ENCODE measurements around the gene GPR4. TPM values are rescaled to one million over a fixed set of nuclear protein-coding genes. Genes with fewer than 3 reads are reported as not detected.

Gene GPR4
- total and polyA plus RNA-seq, 2 of the 4 experiments (the other 2 are of a cell fraction): 0.02 TPM; not detected in 1

DNA sequence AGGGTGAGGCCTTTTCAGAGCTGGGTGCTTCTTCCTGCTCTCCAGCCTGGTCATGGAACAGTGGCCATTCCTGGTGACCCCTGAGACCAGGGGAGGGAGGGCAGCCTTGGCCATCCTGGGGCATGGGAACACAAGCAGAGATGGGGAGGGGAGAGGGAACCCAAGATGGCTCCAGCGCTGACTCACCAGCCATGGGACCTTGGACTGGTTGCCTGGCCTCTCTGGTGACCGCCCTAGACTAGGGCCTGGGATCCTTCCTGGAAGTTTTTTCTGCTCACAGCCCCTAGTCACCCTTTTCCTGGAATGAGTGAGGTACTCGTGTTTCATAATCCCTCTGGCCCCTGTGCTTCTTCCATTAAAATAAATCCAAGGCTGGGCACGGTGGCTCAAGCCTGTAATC is 14.1 kb downstream of the GPR4 start:
- Histone ChIP-seq H3K56ac (ENCODE audit: extremely low read depth, insufficient read depth, low read length) (no peak overlapping the region), H3K4ac (ENCODE audit: low read depth, low read length) (no peak overlapping the region), H2BK15ac (ENCODE audit: low read depth, low read length) (no peak overlapping the region), H2BK5ac (ENCODE audit: low read depth, low read length, poor library complexity, severe bottlenecking) (no peak overlapping the region), H3K79me1 (ENCODE audit: low read depth in 1 of 2, low read length in 2 of 2) (peaks cover 7 to 10% of the 10 kb centered on the region in 2 experiments; a peak in 2 of 4 replicates), H3K9ac (ENCODE audit: low read depth, low read length) (no peak overlapping the region), H3K4me2 (ENCODE audit: low read depth, low read length) (no peak overlapping the region), H2AFZ (replicated peaks; ENCODE audit: low read length, poor library complexity) (peak overlapping the region; percentile 70), H3K4me1 (ENCODE audit: control insufficient read depth, insufficient read depth, low read length) (0 out of 2 replicates have a peak, but pooled peaks cover 1% of the 10 kb centered on the region), H2AK9ac (replicated peaks; ENCODE audit: low read depth, low read length, poor library complexity) (peak overlapping the region; percentile 28), H4K20me1 (ENCODE audit: insufficient read depth, low read length) (no peaks in the 10 kb centered on the region), H3K4me3 (ENCODE audit: insufficient read depth, low read depth, low read length) (no peak overlapping the region), H3K9me1 (ENCODE audit: insufficient read depth, low read length) (no peaks in the 10 kb centered on the region), H3K18ac (ENCODE audit: low read depth, low read length) (no peak overlapping the region), H3K27ac (ENCODE audit: insufficient read depth, low read length) (no peak overlapping the region), H3K36me3 (ENCODE audit: control insufficient read depth, insufficient read depth, low read length) (no peaks in the 10 kb centered on the region), H4K91ac (ENCODE audit: insufficient read depth, low read depth, low read length) (no peak overlapping the region), H2AK5ac (ENCODE audit: low read depth, low read length) (no peak overlapping the region), H3K23ac (ENCODE audit: low read depth, low read length) (no peak overlapping the region), H4K5ac (ENCODE audit: low read depth, low read length) (no peak overlapping the region), H3K14ac (replicated peaks; ENCODE audit: low read depth, low read length) (no peak overlapping the region), H2BK120ac (ENCODE audit: low read depth, low read length) (no peak overlapping the region), H3K9me3 (ENCODE audit: control insufficient read depth, insufficient read depth, low read length) (no peaks in the 10 kb centered on the region), H2BK20ac (ENCODE audit: low read depth, low read length) (no peak overlapping the region), H3K27me3 (ENCODE audit: control insufficient read depth, insufficient read depth, low read length) (peaks cover 4% of the 10 kb centered on the region; the same call in 1 of the 2 replicates), H4K8ac (ENCODE audit: low read depth in 2 of 2, low read length in 2 of 2) (no peak overlapping the region)
- TF ChIP-seq POLR2A (IDR thresholded peaks at IDR 0.05; ENCODE audit: low read depth, low read length): no peak
- TF ChIP-seq RAD21 (IDR thresholded peaks at IDR 0.05; ENCODE audit: low read length): no peak
- TF ChIP-seq, protein P1, sequence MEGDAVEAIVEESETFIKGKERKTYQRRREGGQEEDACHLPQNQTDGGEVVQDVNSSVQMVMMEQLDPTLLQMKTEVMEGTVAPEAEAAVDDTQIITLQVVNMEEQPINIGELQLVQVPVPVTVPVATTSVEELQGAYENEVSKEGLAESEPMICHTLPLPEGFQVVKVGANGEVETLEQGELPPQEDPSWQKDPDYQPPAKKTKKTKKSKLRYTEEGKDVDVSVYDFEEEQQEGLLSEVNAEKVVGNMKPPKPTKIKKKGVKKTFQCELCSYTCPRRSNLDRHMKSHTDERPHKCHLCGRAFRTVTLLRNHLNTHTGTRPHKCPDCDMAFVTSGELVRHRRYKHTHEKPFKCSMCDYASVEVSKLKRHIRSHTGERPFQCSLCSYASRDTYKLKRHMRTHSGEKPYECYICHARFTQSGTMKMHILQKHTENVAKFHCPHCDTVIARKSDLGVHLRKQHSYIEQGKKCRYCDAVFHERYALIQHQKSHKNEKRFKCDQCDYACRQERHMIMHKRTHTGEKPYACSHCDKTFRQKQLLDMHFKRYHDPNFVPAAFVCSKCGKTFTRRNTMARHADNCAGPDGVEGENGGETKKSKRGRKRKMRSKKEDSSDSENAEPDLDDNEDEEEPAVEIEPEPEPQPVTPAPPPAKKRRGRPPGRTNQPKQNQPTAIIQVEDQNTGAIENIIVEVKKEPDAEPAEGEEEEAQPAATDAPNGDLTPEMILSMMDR (conservative IDR thresholded peaks at IDR 0.05; ENCODE audit: low read depth, low read length): no peak
- TF ChIP-seq MAZ (IDR thresholded peaks at IDR 0.05; ENCODE audit: borderline replicate concordance, low read depth, low read length): no peak
- TF ChIP-seq MXI1 (IDR thresholded peaks at IDR 0.05; ENCODE audit: borderline replicate concordance, low read depth, low read length): no peak
- CTCF ChIA-PET: no interaction called here
- no TSS peak for BruUV-seq (replicated peaks)
- no peak for DNase-seq
- POLR2A ChIA-PET (ENCODE audit: unreplicated experiment): no interaction called here
- no CpG with 5 or more reads among the region's 4 CpGs for WGBS, 2 experiments (ENCODE audit: extremely low coverage in 2 of 2, insufficient read length in 1 of 2)
- in situ Hi-C loops (cut with MboI; ENCODE audit: low sequenced_read_pairs) (no loop called here), intact Hi-C loops (cut with micrococcal nuclease) (no loop called here), dilution Hi-C loops (cut with HindIII; ENCODE audit: low sequenced_read_pairs, unreplicated experiment) (no loop called here)
- ATAC-seq (ENCODE audit: low read depth): no peak
